NCI-H2029 treated with DMSO at 0.1 percent for 48 hours (cell line): Measurements from ENCODE around the gene RPGR.
A peak's percentile ranks its signal among the peaks of the same experiment; 100 is the strongest.

Experiments used
- DNase-seq: peaks from one replicate; lab custom pipeline; 2025; lab: John Stamatoyannopoulos, UW

RPGR gene

GRCh38 chrX:38327007-38327774 is at the start of gene RPGR:
TSS of gene RPGR (minus strand) at chrX:38327509. CDS start at chrX:38327367, 142 bp downstream.
- DNase-seq, result peak; percentile 70

- no peak for DNase-seq
Measured at GRCh38 chrX:38376747-38377146, 49.4 kb upstream of the RPGR start.

GRCh38 chrX:38375891-38376290 is 48.6 kb upstream of the RPGR start:
- DNase-seq, result no peak

- DNase-seq, result no peak
Measured at GRCh38 chrX:38374431-38374830, 47.1 kb upstream of the RPGR start.

GRCh38 chrX:38371641-38372040 is 44.3 kb upstream of the RPGR start:
- DNase-seq, result no peak

- DNase-seq, result no peak
Measured at GRCh38 chrX:38368774-38369173, 41.5 kb upstream of the RPGR start.

- DNase-seq, result no peak
Measured at GRCh38 chrX:38365954-38366353, 38.6 kb upstream of the RPGR start.

- DNase-seq, result no peak
Measured at GRCh38 chrX:38363046-38363445, 35.7 kb upstream of the RPGR start.

GRCh38 chrX:38357747-38358673 is 30.7 kb upstream of the RPGR start:
- DNase-seq, result no peak

GRCh38 chrX:38356401-38356800 is 29.1 kb upstream of the RPGR start:
- no peak for DNase-seq

GRCh38 chrX:38352362-38352761 is 25.1 kb upstream of the RPGR start, which contains the start of gene OTC:
TSS of gene OTC (plus strand) at chrX:38352604. CDS start at chrX:38352697, 93 bp downstream.
- DNase-seq, result no peak

- DNase-seq, result no peak
Measured at GRCh38 chrX:38351346-38351745, 24.0 kb upstream of the RPGR start.

- no peak for DNase-seq
Measured at GRCh38 chrX:38347136-38347535, 19.8 kb upstream of the RPGR start.

- no peak for DNase-seq
Measured at GRCh38 chrX:38346150-38346549, 18.8 kb upstream of the RPGR start.

- DNase-seq, result no peak
Measured at GRCh38 chrX:38342853-38343778, 15.8 kb upstream of the RPGR start.

- DNase-seq, result no peak
Measured at GRCh38 chrX:38341442-38341841, 14.1 kb upstream of the RPGR start.

- no peak for DNase-seq
Measured at GRCh38 chrX:38336538-38337240, 9.4 kb upstream of the RPGR start.

GRCh38 chrX:38335382-38335781 is 8.1 kb upstream of the RPGR start:
- no peak for DNase-seq

- DNase-seq, result no peak
Measured at GRCh38 chrX:38332505-38332904, 5.2 kb upstream of the RPGR start.

- DNase-seq, result no peak
Measured at GRCh38 chrX:38327775-38328081, 419 bp upstream of the RPGR start.

GRCh38 chrX:38326086-38326485 is 1.2 kb downstream of the RPGR start:
- DNase-seq, result no peak
